Measurements from ENCODE around the gene FRMD4B. TPM values are rescaled to one million over a fixed set of nuclear protein-coding genes. Genes with fewer than 3 reads are reported as not detected.

Gene FRMD4B
- total and polyA plus RNA-seq, 2 donors (not counting 3 experiments of a cell fraction or from before 2014, with no cell fraction given), result 66.4 to 89.7 TPM

- H3K4me3 ChIP-seq (replicated peaks in 1 of 3; ENCODE audit: insufficient read depth in 1 of 3, low read depth in 1 of 3, low read length in 3 of 3), result no peak overlapping the region
- no peaks in the 10 kb centered on the region for H3K36me3 ChIP-seq (ENCODE audit: control insufficient read depth in 2 of 2, extremely low read depth in 1 of 2, insufficient read depth in 2 of 2, low read length in 2 of 2)
- dilution Hi-C loops (cut with MboI; ENCODE audit: extremely low pct_ligation_motif_present, low sequenced_read_pairs), result no loop called here
- H3K27me3 ChIP-seq (ENCODE audit: control insufficient read depth in 2 of 2, insufficient read depth in 2 of 2, low read length in 2 of 2), result no peaks in the 10 kb centered on the region
- H3K27ac ChIP-seq (ENCODE audit: insufficient read depth, low read depth, low read length), result no peak overlapping the region
- peaks cover 7% of the 10 kb centered on the region for H3K4me1 ChIP-seq (ENCODE audit: control insufficient read depth, extremely low read depth, insufficient read depth, low read length)
- POLR2A ChIA-PET, result no interaction called here
- CTCF ChIA-PET, result no interaction called here
- no TSS peak for BruUV-seq (replicated peaks)
- H3K4me2 ChIP-seq (ENCODE audit: insufficient read depth, low read length), result no peak overlapping the region
- FAIRE-seq, result no peak
- H4K20me1 ChIP-seq (replicated peaks; ENCODE audit: control insufficient read depth, extremely low read depth, insufficient read depth, low read length), result no peaks in the 10 kb centered on the region
- no peak overlapping the region for H3K9ac ChIP-seq (replicated peaks; ENCODE audit: extremely low read depth, insufficient read depth, low read length)
- H3K9me3 ChIP-seq (replicated peaks; ENCODE audit: control insufficient read depth, insufficient read depth, low read length), result no peaks in the 10 kb centered on the region
- no peaks in the 10 kb centered on the region for H3K79me2 ChIP-seq (ENCODE audit: control insufficient read depth, insufficient read depth, low read length)
- intact Hi-C loops (cut with micrococcal nuclease), result no loop called here
- DNase-seq (ENCODE audit: low read depth, low spot score), result no peak
- H3K9me1 ChIP-seq (replicated peaks; ENCODE audit: control insufficient read depth, extremely low read depth, insufficient read depth, low read length), result no peaks in the 10 kb centered on the region
- TF ChIP-seq CTCF (IDR thresholded peaks at IDR 0.05; ENCODE audit: extremely low read depth in 1 of 2, insufficient read depth in 1 of 2, low read depth in 1 of 2, low read length in 2 of 2) (no peak), FOS (IDR thresholded peaks at IDR 0.05; ENCODE audit: borderline replicate concordance, insufficient read depth, low read length) (no peak), MYC (IDR thresholded peaks at IDR 0.05; ENCODE audit: low read depth, low read length) (no peak), POLR2A (IDR thresholded peaks at IDR 0.05; ENCODE audit: low read depth, low read length) (no peak), EZH2 (IDR thresholded peaks at IDR 0.05; ENCODE audit: borderline replicate concordance, low read depth, low read length, severe bottlenecking) (no peak), JUN (IDR thresholded peaks at IDR 0.05; ENCODE audit: borderline replicate concordance, insufficient read depth, insufficient read length, low read depth) (no peak), MAX (IDR thresholded peaks at IDR 0.05; ENCODE audit: insufficient read depth, insufficient read length) (no peak), GATA2 (IDR thresholded peaks at IDR 0.05; ENCODE audit: insufficient read depth, insufficient read length, low read depth, low read length) (no peak), POLR2AphosphoS5 (IDR thresholded peaks at IDR 0.05; ENCODE audit: insufficient read depth, low read depth, low read length) (no peak)
- H2AFZ ChIP-seq (ENCODE audit: low read depth, low read length), result no peak overlapping the region
Measured at GRCh38 chr3:69391554-69391953, 5.7 kb upstream of the FRMD4B start.

All from endothelial cell of umbilical vein (primary cell).